Measurements from ENCODE around the gene ATP6AP1. TPM values are rescaled to one million over a fixed set of nuclear protein-coding genes. Genes with fewer than 3 reads are reported as not detected.

ATP6AP1 gene
- polyA plus RNA-seq, 4 donors = 34.0 to 157 (median 57.4) TPM

DNA sequence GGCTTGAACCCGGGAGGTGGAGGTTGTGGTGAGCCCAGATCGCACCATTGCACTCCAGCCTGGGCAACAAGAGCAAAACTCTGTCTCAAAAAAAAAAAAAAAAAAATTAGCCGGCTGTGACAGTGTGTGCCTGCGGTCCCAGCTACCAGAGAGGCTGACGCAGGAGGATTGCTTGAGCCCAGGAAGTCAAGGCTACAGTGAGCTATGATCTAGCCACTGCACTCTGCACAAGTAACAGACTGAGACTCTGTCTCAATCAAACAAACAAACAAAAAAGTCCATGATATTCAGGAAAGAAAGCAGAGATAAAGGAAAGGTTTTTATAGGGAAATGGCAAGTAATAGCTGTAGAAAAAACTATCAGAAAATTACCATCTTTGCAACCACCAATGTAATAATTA is 52.7 kb downstream of the ATP6AP1 start:
- peaks cover 0 to 27% (median 0%) of the 10 kb centered on the region in 3 donors for H3K36me3 ChIP-seq (ENCODE audit: control insufficient read depth in 3 of 3, insufficient read depth in 2 of 3, low read depth in 1 of 3, low read length in 3 of 3)
- H3K27ac ChIP-seq (ENCODE audit: low read depth in 1 of 3, low read length in 2 of 3) = no peak overlapping the region
- no peaks in the 10 kb centered on the region for H3K9me3 ChIP-seq (ENCODE audit: control insufficient read depth in 2 of 2, insufficient read depth in 1 of 2, low read depth in 1 of 2, low read length in 1 of 2)
- no peaks in the 10 kb centered on the region for H3K27me3 ChIP-seq (ENCODE audit: control insufficient read depth in 3 of 3, insufficient read depth in 3 of 3, low read length in 3 of 3)
- no peak overlapping the region for H3K4me3 ChIP-seq (ENCODE audit: low read depth in 1 of 3, low read length in 3 of 3)
- H3K4me1 ChIP-seq (ENCODE audit: control insufficient read depth in 3 of 3, insufficient read depth in 2 of 3, low read depth in 1 of 3, low read length in 2 of 3) = peaks cover 0 to 20% (median 0%) of the 10 kb centered on the region in 3 donors
- FAIRE-seq (no peak), DNase-seq (no peak)
- 80 to 98% (median 90%) methylated on average over 3 to 5 of the region's 5 CpGs for WGBS, 3 donors

DNA sequence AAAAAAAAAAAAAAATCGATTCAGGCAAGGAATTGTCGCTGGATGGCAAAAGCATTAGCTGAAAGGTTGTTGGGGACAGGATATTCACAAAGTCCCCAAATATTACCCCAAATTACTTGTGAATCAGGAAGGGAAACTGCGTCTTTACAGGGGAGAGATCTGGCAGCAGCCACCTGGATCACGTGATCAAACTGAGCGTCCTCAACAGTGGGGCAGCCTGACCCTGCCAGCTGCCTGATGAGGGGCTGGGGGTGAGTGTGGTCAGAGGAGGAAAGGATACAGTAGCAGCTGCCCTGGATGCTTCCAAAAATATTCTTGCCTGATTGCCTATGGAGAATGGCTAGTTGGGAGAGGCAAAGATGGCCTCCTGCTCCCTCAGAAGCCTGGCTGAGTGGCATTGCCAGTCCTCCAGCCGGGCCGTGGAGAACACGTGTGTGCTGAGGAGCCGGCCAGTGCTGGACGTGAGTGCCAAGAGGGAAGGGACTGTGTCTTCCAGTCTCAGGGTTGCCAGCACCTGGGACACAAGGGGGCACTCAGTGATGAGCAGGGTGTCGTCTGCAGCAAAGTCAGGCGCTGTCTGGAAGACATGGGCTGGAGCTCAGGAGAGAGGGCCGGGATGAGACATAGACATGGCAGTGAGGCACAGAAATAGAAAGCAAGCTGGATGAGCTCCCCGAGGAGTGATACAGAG is 53.6 kb downstream of the ATP6AP1 start:
- WGBS, 3 donors = 77 to 86% (median 83%) methylated on average over 14 of the region's 14 CpGs
- FAIRE-seq (no peak), DNase-seq (no peak)
- H3K4me1 ChIP-seq (ENCODE audit: control insufficient read depth in 3 of 3, insufficient read depth in 2 of 3, low read depth in 1 of 3, low read length in 2 of 3) = peaks cover 0 to 20% (median 0%) of the 10 kb centered on the region in 3 donors
- H3K9me3 ChIP-seq (ENCODE audit: control insufficient read depth in 2 of 2, insufficient read depth in 1 of 2, low read depth in 1 of 2, low read length in 1 of 2) = no peaks in the 10 kb centered on the region
- no peaks in the 10 kb centered on the region for H3K27me3 ChIP-seq (ENCODE audit: control insufficient read depth in 3 of 3, insufficient read depth in 3 of 3, low read length in 3 of 3)
- no peak overlapping the region for H3K4me3 ChIP-seq (ENCODE audit: low read depth in 1 of 3, low read length in 3 of 3)
- H3K36me3 ChIP-seq (ENCODE audit: control insufficient read depth in 3 of 3, insufficient read depth in 2 of 3, low read depth in 1 of 3, low read length in 3 of 3) = peaks cover 0 to 23% (median 0%) of the 10 kb centered on the region in 3 donors
- no peak overlapping the region for H3K27ac ChIP-seq (ENCODE audit: low read depth in 1 of 3, low read length in 2 of 3)

DNA sequence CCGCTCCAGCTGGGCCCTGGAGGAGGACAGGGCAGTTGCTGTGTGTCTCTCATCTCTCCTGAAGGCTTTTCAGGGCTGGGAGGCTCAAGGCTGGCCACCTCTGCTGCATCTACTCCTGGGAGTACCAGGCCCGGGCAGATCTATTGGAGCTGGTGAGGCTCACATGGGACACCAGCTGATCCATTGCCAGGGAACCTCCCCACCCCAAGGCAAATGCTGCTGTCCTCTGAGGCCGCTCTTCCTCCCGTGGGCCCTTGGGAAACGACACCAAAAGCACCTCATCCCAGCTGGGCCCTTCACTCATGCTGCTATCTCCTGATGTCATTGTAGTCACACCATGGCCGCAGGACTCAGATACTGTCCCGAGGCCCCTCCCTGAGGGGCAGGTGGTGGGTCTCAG is 54.3 kb downstream of the ATP6AP1 start:
- no peak for DNase-seq
- Histone ChIP-seq H3K27me3 (ENCODE audit: control insufficient read depth in 3 of 3, insufficient read depth in 3 of 3, low read length in 3 of 3) (no peaks in the 10 kb centered on the region), H3K36me3 (ENCODE audit: control insufficient read depth in 3 of 3, insufficient read depth in 2 of 3, low read depth in 1 of 3, low read length in 3 of 3) (peaks cover 0 to 28% (median 0%) of the 10 kb centered on the region in 3 donors), H3K27ac (ENCODE audit: low read depth in 1 of 3, low read length in 2 of 3) (no peak overlapping the region), H3K4me1 (ENCODE audit: control insufficient read depth in 3 of 3, insufficient read depth in 2 of 3, low read depth in 1 of 3, low read length in 2 of 3) (peaks cover 0 to 20% (median 0%) of the 10 kb centered on the region in 3 donors), H3K9me3 (ENCODE audit: control insufficient read depth in 2 of 2, insufficient read depth in 1 of 2, low read depth in 1 of 2, low read length in 1 of 2) (no peaks in the 10 kb centered on the region), H3K4me3 (ENCODE audit: low read depth in 1 of 3, low read length in 3 of 3) (no peak overlapping the region)
- FAIRE-seq = no peak
- WGBS, 3 donors = 67 to 80% (median 75%) methylated on average over 3 to 7 of the region's 7 CpGs

DNA sequence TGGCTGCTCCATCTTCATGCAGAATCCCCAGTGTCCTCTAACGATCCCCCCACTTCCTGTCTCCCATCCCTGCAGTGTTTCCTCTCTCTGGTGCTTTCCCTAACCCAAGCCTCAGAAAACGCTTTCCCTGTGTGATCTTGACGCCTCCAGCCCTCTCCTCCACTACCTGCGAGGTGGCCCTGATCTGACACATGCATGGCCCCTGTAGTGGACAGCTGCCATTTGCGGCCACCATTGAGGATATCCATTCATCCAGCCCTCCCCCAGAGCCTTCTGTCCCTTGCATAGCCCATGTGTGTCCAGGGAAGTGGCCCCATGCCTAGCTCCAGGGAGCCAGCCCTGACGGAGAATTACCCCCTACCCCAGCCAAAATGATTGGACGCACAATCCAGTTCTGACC is 54.8 kb downstream of the ATP6AP1 start:
- H3K9me3 ChIP-seq (ENCODE audit: control insufficient read depth in 2 of 2, insufficient read depth in 1 of 2, low read depth in 1 of 2, low read length in 1 of 2) = no peaks in the 10 kb centered on the region
- peaks cover 0 to 20% (median 0%) of the 10 kb centered on the region in 3 donors for H3K4me1 ChIP-seq (ENCODE audit: control insufficient read depth in 3 of 3, insufficient read depth in 2 of 3, low read depth in 1 of 3, low read length in 2 of 3)
- 80 to 85% (median 82%) methylated on average over 7 of the region's 7 CpGs for WGBS, 3 donors
- FAIRE-seq (no peak), DNase-seq (no peak)
- no peak overlapping the region for H3K27ac ChIP-seq (ENCODE audit: low read depth in 1 of 3, low read length in 2 of 3)
- H3K4me3 ChIP-seq (ENCODE audit: low read depth in 1 of 3, low read length in 3 of 3) = no peak overlapping the region
- no peaks in the 10 kb centered on the region for H3K27me3 ChIP-seq (ENCODE audit: control insufficient read depth in 3 of 3, insufficient read depth in 3 of 3, low read length in 3 of 3)
- H3K36me3 ChIP-seq (ENCODE audit: control insufficient read depth in 3 of 3, insufficient read depth in 2 of 3, low read depth in 1 of 3, low read length in 3 of 3) = peaks cover 0 to 33% (median 0%) of the 10 kb centered on the region in 3 donors

DNA sequence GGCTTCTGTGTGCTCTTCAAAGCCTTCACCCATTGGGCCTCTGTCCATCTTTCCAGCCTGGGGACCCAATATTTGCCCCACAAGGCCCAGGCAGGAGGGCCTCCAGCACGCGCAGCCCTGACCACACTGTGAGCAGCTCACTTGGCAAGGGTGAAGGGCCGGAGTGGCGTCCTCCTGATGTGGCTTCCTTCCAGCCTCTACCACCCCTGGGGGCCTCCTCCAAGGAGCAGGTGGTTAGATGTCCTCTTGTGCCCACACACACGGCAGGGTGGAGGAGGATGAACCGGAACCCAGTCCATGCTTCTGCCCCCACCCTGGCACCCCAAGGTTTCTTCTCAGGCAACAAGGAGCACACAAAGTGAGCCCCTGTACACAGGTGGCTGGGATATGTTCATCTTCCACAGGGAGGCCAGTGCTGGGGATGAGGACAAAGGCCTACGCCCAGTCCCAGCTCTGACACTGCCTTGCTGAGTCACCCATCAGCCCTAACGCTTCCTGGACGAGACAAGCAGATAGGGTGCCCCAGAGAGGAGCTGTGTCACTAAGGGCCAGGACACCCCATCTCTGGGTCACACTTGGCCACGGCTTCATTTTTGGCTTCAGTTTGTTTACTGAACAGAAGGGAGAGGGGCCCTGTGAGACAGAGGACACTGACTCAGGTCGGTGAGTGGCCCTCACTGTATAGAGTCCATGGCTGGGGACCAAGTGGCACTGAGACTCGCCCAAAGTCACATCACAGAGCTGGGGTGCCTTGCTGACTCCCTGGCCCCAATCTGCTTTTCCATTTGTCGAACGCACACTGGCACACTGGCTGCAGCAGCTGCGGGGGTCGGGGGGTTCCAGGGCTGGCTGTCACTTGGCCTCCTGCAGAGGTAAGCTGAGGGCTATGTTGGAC is 56.0 kb downstream of the ATP6AP1 start:
- DNase-seq = peak; percentile 43 to 54
- H3K9me3 ChIP-seq (ENCODE audit: control insufficient read depth in 2 of 2, insufficient read depth in 1 of 2, low read depth in 1 of 2, low read length in 1 of 2) = no peaks in the 10 kb centered on the region
- H3K4me1 ChIP-seq (ENCODE audit: control insufficient read depth in 3 of 3, insufficient read depth in 2 of 3, low read depth in 1 of 3, low read length in 2 of 3) = peaks cover 0 to 24% (median 0%) of the 10 kb centered on the region in 3 donors
- H3K27me3 ChIP-seq (ENCODE audit: control insufficient read depth in 3 of 3, insufficient read depth in 3 of 3, low read length in 3 of 3) = no peaks in the 10 kb centered on the region
- WGBS, 3 donors = 71 to 82% (median 78%) methylated on average over 11 to 16 of the region's 16 CpGs
- H3K27ac ChIP-seq (ENCODE audit: low read depth in 1 of 3, low read length in 2 of 3) = peak overlapping the region in 2 of 3 donors; percentile 53 to 59
- H3K4me3 ChIP-seq (ENCODE audit: low read depth in 1 of 3, low read length in 3 of 3) = no peak overlapping the region
- peaks cover 0 to 39% (median 0%) of the 10 kb centered on the region in 3 donors for H3K36me3 ChIP-seq (ENCODE audit: control insufficient read depth in 3 of 3, insufficient read depth in 2 of 3, low read depth in 1 of 3, low read length in 3 of 3)
- FAIRE-seq = no peak

DNA sequence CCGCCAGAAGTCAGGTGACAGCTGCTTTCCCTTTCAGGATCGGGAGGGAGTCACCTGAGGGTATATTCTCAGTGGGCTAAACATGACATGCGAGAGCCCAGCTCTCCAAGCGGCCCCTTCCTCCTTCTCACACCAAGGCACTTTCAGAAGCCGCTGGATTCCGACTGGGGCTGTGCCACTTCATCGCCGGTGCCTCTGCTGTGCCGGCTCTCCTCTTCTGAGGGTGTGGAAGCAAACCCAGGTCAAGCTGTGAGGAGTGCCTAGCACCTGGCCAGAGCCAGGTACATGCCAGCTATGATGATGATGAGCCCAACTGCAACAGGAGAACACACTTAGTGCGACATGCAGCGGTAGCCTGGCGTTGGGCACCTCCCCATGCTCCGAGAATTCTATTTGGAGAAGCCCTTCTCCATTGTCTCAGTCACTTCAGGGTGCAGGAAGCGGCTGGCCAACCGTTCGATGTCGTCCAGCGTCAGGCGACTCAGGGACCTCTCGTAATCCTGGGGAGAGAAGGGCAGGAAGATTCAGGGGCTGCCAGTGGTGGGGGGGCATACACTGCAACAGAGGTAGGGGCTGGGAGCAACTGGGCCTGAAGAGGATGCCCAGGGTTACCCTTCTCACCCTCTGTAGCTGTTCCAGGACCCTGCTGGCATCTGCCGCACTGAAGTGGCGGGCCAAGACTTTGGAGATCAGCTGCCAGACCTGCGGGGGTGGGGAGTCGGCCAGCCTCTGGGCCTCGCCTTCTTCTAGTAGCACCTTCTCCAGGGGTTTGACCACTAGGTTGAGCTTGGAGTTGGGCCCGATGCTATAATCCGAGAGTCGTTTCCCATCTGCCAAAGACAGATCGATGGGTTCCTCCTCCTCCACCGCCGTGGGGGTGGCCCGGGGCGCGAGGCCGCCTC is 56.9 kb downstream of the ATP6AP1 start:
- H3K4me3 ChIP-seq (ENCODE audit: low read depth in 1 of 3, low read length in 3 of 3) = peak overlapping the region; percentile 22 to 63 (median 50)
- peak overlapping the region; percentile 4 to 84 (median 74) for H3K27ac ChIP-seq (ENCODE audit: low read depth in 1 of 3, low read length in 2 of 3)
- H3K4me1 ChIP-seq (ENCODE audit: control insufficient read depth in 3 of 3, insufficient read depth in 2 of 3, low read depth in 1 of 3, low read length in 2 of 3) = peaks cover 0 to 22% (median 0%) of the 10 kb centered on the region in 3 donors
- FAIRE-seq (no peak), DNase-seq (no peak)
- H3K27me3 ChIP-seq (ENCODE audit: control insufficient read depth in 3 of 3, insufficient read depth in 3 of 3, low read length in 3 of 3) = no peaks in the 10 kb centered on the region
- peaks cover 0 to 39% (median 0%) of the 10 kb centered on the region in 3 donors for H3K36me3 ChIP-seq (ENCODE audit: control insufficient read depth in 3 of 3, insufficient read depth in 2 of 3, low read depth in 1 of 3, low read length in 3 of 3)
- no peaks in the 10 kb centered on the region for H3K9me3 ChIP-seq (ENCODE audit: control insufficient read depth in 2 of 2, insufficient read depth in 1 of 2, low read depth in 1 of 2, low read length in 1 of 2)
- 45 to 69% (median 69%) methylated on average over 24 to 35 of the region's 35 CpGs for WGBS, 3 donors

DNA sequence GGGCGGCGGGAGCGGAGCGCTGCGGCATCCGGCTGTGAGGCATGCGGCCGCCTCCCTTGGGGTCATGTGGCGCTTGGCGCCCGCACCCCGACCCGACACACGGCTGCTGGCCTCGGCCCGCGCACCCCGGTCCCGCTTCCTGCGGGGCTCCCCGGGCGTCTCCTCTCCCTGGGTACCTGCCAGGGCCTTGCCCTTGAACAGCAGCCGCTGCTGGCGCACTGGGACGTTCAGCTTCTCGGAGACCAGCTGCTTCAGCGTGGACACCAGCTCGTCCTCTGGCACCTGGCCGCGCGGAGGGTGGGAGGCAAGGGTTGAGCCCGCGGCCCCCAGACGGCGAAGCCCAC is 57.5 kb downstream of the ATP6AP1 start:
- 1 to 47% methylated on average over 22 to 35 of the region's 35 CpGs; no CpG with 5 or more reads in 1 of the 3 donors for WGBS, 3 donors

More for the DNA sequence above, 57.5 kb downstream of the ATP6AP1 start:
- DNase-seq (peak; percentile 36 to 55), FAIRE-seq (no peak)
- peaks cover 0 to 22% (median 0%) of the 10 kb centered on the region in 3 donors for H3K4me1 ChIP-seq (ENCODE audit: control insufficient read depth in 3 of 3, insufficient read depth in 2 of 3, low read depth in 1 of 3, low read length in 2 of 3)
- peaks cover 0 to 39% (median 0%) of the 10 kb centered on the region in 3 donors for H3K36me3 ChIP-seq (ENCODE audit: control insufficient read depth in 3 of 3, insufficient read depth in 2 of 3, low read depth in 1 of 3, low read length in 3 of 3)
- H3K27me3 ChIP-seq (ENCODE audit: control insufficient read depth in 3 of 3, insufficient read depth in 3 of 3, low read length in 3 of 3) = no peaks in the 10 kb centered on the region
- peak overlapping the region; percentile 4 to 84 (median 74) for H3K27ac ChIP-seq (ENCODE audit: low read depth in 1 of 3, low read length in 2 of 3)
- no peaks in the 10 kb centered on the region for H3K9me3 ChIP-seq (ENCODE audit: control insufficient read depth in 2 of 2, insufficient read depth in 1 of 2, low read depth in 1 of 2, low read length in 1 of 2)
- H3K4me3 ChIP-seq (ENCODE audit: low read depth in 1 of 3, low read length in 3 of 3) = peak overlapping the region; percentile 50 to 63 (median 53)

Data from small intestine (tissue), 7 donors.